HG03342 (cell line): ENCODE results near the gene UBE2E2.

Source experiments
- ATAC-seq: cut with Tn5 transposase; IDR thresholded peaks from one replicate; pipeline ENCODE4 v1.9.1; 2021; ENCODE audit warnings: mild to moderate bottlenecking, moderate library complexity; ENCODE audit not compliant: unreplicated experiment

The UBE2E2 gene

DNA sequence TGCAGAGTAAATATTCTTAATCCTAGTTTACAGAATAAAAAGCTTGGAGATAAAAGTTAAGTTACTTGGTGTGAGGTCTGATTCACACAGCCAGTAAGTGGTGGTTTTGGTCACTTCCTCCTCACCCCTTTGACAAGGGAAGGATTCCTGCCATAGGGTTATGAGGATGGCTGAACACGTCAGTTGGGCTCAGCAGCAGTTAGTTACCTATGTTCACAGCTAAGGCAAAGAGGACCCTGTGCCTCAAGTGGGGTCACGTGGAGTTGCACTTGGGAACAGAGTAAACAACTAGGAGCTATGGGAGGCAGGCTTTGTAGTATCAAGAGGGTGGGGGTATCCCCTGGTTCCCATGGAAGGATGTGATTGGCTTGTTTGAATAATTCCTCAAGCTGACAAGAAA, 232.2 kb downstream of the UBE2E2 start:
- ATAC-seq = no peak

DNA sequence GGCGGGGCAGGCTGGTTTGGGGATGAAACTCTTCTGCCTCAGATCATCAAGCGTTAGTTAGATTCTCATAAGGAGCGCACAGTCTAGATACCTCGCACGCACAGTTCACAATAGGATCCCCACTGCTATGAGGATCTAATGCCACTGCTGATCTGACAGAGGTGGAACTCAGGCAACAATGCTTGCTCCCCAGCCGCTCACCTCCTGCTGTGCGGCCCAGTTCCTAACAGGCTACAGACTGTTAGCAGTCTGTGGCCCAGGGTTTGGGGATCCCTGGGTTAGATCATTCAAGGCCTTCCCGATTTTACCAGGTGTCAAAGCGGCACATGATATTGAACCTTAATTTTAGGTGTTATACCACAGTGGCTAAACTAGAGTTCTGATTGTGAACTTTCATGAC, 232.8 kb downstream of the UBE2E2 start:
- ATAC-seq = no peak

DNA sequence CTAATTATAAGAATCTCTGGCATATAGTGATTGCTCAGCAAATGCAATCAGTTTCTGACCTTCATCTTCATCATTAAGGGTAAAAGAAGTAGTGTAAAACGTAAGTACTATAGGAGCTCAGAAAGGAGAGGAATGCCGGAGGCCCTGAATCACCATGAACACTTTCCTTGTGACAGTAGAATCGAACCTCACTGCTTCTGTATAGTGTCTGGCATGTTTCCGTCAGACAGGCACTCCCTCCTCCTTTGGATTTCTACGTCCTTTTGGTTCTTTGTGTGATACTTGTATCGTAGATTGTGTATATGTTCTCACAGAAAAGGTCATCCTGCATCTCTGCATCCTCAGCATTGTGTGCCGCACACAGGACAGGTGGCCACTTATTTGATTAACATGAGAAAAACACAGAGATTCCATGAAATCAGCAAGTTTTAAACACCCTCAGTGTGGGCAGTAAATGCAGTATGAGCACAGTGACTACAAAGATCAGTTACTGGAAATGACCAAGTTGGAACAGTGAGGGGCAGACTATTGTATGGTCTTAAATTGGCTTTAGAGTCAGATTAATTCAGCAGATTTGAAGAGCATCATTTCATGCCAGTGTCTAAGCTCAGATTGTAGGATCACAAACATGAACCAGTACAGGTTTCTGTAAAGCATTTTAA, 234.5 kb downstream of the UBE2E2 start:
- ATAC-seq = no peak

DNA sequence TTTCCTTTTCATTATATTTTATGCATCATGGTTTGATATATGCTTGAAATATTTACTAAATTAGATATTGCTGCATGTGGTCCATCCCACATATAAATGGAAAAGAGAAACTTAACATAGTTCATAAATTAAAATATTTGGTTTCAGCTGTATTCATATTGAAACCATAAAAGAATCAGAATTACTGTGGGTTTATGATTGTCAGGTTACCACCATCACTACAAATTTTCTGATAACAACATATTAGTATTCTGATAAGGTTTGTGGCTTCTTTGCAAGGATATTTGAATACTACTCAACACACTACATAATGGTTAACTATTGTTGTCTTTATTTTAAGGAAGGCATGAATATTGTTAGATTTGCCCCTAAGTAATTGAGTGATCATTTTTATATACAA, 235.5 kb downstream of the UBE2E2 start:
- peak; percentile 40 for ATAC-seq

DNA sequence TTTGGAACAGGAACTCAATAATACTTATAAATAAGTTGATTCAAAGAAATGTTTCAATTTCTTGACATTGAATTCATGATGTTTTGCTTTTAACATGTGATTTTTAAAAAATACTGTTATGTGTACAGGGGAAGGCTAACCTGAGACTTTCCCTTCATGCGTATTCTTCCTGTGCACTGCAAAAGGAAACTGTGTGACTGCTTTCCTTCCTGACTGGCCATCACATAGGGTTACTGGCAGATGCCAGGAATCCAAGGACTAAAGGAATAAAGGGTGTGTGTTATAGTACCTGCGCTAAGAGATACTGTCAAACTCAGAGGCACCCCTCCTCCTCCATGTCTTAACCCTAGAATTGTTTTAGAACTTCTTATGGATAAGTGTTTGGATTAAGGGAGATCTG, 236.0 kb downstream of the UBE2E2 start:
- no peak for ATAC-seq

DNA sequence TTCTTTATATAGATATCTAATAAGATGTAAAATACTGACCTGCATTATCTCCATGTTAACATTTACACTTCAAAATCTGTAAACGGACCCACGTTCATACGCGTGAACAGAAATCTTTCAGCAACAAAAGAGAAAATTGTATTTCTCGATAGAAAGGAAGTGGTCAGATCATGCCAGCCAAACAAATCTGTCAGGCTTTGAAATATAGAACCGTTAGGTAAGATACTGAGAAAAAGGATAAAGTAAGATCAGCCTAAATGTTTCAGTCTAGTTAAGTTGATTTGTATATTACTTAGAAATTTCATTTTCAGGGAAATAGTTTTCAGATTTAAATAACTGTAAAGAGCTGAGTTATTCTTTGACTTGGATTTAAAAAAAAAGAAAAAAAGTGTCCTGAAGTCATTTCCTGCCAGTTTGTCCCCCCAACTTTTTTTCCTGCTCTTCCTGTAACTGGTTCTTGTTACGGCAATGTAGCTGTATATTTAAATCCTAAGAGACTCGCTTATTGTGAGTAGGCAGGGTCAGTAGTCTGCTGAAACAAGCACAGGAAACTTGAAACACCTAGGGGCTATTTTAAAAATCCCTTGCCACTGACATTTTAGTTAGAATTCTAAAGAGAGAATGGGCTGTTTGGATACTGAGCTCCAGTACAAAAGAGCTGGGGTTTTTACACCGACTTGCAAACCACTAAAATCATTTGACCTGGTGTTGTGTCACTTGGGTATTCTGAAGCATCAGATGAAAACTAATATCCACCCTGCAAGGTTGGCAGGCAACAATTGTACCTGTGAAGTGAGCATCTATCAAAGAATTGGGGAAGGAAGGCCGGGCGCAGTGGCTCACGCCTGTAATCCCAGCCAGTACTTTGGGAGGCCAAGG, 237.5 kb downstream of the UBE2E2 start:
- ATAC-seq = no peak

DNA sequence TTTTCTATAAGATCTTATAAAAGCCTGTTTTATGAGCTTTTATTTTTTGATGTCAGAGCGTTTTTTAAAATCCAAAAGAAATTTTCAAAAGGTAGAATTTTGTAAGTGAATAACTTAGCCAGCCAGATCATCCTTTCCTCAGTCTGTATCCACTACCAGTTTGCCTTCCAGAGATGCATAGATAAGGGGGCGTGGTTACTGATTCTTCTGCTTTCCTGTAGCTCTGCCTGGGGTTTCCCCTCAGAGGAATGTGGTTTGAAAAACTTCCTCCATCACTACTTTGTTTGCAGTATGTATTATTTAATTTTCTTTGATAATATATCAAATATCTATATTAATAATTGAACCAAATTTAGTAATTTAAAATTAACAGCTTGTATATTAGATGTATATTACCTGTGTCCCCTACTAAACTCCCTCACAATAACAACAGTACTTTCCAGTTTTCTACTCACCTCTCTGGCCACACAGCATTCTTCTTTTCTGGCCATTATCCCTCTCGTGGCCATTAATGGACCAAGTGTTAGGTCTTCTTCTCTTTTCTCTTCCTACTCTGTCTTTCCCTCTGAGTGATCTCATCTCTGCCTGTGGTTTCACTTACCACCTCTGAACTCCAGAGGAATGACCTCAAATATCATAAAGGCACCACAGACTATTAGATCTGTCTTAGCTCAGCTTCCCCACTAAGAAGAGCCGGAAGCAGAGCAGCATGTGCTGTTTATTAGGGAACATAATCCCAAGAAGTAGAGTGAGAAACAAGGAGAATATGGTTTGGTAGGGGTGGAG, 239.7 kb downstream of the UBE2E2 start:
- ATAC-seq = peak; percentile 54

DNA sequence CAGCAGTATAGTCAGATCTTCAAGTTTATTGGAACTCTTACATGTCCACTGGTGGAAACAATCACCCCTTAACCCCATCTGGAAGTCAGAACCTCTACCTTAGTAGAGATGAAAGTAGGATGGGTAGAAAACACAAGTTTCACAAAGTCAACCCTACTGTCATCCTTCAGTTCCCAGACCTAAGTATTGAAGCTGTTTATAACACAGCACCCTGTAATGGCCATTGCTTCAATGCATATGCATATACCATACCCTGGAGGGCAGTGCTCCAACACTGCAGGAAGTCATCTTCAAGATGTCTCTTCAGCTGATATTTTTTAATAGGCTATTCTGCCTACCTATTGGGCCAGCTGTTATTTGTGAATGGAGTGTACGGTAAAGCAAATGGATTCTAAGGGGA, 241.3 kb downstream of the UBE2E2 start:
- ATAC-seq = no peak

DNA sequence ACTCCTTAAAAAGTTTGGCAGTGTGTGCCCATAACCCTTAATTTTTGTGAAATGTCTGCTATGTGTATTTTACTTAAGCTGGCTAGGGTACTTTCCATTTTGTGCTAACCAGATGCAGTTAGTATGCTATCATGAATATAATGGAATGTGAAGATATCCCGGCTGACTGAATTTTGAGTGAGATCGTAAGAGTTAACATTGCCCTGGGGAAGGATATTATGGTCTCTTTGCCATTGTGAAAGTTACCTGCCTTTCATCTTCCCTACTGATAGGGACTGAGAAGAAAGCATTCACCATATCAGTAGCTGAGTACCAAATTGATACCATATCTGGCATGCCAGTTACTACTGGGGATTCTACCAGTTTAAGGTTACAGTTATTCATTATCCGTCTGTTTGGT, 243.2 kb downstream of the UBE2E2 start:
- no peak for ATAC-seq

DNA sequence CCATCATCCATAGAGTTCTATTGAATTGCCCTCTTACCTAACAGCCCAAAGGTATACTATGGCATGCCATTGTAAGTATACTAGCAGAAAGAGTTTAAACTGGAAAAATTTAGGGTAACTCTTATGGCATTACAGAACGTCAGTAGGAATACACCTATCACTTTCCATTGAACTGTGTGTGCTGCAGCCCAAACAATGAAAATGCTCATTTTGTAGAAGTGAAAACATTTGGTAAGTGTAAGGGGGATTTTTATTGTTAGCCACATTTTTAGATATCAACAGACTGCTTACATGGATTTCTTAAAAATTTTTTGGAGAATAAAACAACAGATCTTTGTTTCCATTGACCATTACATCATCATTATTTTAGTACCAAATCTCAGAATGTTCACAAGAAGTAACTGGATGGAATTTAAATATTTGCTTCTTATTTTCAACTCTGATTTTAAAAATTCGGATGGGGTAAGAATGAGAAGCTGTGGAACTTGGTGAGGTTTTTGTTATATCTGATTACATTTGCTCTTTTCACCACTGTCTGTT, 245.9 kb downstream of the UBE2E2 start:
- ATAC-seq = no peak

DNA sequence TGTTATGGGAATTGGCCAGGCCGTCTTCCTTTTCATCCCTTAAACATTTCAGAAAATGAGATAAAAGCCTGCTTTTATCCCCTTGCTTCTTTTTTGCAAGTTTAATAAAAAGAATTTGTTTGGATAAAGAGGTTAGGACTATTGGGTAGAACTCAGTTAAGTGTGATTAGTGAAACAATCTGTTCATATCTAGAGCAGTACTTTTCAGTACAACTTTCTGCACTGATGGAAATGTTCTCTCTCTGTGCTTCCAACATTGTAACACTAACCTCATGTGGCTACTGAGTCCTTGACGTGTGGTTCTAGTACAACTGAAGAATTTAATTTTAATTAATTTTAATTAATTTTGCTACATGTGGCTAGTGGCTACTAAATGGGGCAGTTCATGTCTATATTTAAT, 246.9 kb downstream of the UBE2E2 start:
- ATAC-seq = no peak

DNA sequence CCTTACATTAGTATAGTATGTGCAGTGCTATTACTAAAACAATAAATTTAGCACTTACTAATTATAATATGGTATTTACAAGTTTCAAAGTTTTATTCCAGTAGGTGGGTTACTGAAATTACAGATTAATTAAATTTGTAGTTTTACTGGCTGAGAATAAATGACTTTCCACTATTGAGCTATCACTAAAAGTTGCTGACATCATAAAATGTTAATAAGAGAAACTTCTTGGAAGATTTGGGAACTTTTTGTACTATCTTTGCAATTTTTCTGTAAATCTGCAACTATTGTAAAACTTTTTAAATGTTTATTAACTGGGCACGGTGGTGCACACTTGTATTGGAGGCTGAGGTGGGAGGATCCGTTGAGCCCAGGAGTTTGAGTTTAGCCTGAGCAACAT, 247.7 kb downstream of the UBE2E2 start:
- no peak for ATAC-seq

DNA sequence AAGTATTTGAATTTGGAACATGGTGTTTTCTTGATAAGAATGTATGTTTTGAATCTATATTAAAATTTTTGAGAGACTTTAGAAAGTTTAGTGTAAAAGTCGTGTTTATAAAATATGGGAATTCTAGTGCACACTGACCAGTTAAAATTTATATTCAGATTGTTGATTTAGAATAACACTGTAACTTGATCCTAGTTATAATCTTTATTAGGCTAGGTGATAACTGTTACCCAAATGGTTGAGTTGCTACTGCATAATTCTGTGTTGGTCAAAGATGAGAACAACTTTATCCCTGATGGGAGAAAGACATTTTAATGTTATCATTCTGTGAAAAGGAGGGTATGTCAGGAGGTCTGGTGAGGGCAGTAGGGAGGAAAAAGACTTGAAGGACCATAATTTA, 249.3 kb downstream of the UBE2E2 start:
- no peak for ATAC-seq

DNA sequence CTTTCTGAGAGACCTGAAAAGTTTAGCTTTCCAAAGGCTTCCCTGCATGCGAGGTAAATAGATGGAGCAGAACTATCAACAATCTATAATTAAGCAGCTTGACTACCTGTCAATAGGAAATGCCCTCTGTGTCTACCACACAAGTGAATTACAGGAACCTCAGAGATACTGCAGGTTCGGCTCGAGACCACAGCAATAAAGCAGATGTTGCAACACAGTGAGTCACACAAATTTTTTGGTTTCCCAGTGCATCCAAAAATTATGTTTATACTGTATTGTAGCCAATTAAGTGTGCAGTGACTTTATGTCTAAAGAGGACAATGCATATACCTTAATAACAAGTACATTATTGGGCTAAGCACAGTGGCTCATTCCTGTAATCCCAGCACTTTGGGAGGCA, 252.0 kb downstream of the UBE2E2 start:
- no peak for ATAC-seq

DNA sequence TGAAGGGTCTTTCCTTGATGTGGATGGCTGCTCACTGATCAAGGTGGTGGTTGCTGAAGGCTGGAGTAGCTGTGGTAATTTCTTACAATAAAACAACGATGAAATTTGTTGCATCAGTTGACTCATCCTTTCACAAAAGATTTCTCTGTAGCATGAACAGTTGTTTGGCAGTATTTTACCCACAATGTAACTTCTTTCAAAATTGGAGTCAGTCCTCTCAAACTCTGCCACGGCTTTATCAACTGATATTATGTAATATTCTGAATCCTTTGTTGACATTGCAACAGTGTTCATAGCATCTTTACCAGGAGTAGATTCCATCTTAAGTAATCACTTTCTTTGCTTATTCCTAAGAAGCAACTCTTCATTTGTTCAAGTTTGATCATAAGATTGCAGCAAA, 252.6 kb downstream of the UBE2E2 start:
- ATAC-seq = no peak

DNA sequence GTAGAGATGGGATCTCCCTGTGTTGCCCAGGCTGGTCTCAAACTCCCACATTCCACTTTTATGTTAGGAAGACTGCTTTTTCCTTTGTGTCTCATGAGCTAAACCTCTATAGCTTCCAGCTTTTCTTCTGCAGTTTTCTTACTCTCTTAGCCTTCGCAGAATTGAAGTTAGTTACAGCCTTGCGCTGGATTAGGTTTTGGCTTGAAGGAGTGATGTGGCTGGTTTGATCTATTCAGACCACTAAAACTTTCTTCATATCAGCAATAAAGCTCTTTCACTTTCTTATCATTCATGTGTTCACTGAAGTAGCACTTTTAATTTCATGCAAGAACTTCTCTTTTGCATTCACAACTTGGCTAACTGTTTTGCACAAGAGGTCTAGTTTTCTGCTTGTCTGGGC, 254.6 kb downstream of the UBE2E2 start:
- ATAC-seq = no peak

DNA sequence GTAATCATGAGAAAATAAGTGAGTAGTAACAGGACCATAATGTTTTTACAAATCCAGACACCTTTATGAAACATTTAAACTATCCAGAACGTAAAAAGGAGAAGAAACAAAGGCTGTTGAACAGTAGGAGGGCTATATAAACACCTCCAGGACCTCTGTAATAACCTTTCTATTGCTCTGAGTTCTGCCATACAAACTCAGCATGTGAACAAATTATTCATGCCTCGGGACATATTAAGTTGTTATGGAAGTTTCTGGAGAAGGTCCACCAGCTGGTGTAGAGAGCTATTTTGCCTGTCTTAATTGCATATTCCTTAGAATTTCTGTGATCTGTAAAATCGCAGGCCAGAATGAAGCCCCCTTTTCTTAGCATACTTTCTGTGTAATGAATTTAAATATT, 256.3 kb downstream of the UBE2E2 start:
- ATAC-seq = no peak

DNA sequence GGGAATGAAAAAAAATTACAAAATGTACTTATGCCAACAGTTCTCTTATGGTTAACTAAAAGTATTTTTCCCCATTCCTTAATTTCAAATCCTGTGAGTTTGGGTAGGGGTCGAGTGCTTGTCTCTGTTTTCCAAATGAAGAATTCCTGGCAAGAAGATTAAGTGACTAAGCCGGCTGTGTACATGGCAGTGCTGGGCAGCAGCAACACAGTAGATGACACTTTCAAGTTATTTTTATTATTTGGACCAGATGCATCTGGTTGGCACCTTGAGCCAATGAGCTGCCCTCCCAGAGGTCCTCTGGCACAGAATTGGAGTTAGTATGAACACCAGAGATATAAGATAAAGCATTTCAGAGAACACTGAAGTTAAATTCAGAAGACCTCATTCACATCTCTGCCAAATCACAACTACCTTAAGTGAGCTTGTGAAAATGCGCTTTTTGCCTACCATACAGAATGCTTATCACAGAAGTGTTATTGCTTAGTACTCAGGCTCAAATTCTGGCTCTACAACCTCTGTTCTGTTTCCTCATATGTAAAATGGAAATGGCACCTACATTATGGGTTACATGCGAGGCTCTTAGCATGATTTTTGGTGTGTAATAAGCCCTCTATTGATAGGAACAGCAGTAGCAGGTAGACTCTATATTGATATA, 256.9 kb downstream of the UBE2E2 start:
- no peak for ATAC-seq

DNA sequence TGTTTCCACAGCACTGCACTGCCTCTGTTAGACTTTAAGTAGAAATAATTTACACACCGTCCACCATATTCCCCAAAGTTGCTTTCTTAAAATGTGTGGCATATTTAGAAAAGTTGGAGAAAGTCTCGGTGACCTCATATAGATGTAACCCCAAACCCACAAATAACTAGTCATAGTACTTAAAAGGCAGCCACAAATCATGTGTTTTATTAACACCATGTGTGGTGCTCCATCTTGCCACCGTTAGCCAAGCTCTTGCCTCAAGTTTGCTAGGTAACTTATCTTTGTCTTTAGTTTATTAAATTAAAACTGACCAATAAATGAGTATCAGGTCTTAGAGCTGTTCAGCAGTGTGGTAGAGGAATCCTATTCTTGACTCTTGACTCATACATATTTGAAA, 257.9 kb downstream of the UBE2E2 start:
- ATAC-seq = no peak

DNA sequence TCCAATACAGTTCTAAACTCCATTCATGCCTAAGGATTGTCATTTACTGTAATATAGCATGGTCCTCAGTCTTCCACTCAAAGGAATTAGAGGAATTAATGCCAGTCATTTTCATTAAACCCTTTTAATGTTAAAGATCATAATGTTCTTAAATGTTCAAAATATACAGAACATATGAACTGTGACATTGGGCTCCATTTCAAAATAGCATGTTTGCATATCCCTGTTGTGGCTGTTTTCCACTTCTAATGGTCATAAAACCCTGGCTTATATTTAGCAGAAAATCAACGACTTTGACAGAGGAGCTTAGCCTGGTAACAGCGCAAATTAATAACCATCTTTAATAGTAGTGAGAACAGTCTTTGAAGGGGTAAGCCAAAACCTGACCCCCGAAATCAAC, 260.7 kb downstream of the UBE2E2 start:
- ATAC-seq = no peak

DNA sequence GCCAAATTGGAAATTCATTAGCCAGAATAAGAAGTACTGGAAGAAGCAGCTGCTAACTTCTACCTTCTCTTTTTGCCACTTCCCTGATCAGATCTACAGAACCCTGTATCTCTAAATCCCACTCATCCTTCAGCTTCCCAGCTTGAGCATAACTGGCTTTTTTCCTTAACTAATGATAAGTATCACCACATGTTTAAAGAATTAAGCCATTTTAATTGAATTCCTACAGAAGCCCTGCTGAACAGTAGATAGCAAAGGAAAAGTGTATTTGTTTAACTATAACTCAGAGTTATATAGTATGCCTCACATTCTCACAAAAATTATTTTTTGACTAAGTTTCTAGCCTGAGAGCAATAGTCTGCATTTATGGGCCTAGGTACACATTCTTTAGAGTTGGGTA, 262.4 kb downstream of the UBE2E2 start:
- ATAC-seq = no peak
